Loucy (cell line): ENCODE results near the gene XRN2.

Experiments used
- H2AFZ ChIP-seq: fragments of 200-600 bp; sonication (generic); 2 replicates; pipeline ENCODE4 v1.6.0; 2016; ENCODE audit warnings: antibody characterized with exemption, mild to moderate bottlenecking, low read length, moderate library complexity
- H3F3A ChIP-seq: fragments of 200-600 bp; 2 replicates; pipeline ENCODE4 v1.6.0; 2016; ENCODE audit warnings: antibody characterized with exemption, low read depth, mild to moderate bottlenecking
- H3K27me3 ChIP-seq: fragments of 200-600 bp; sonication (generic); 2 replicates; pipeline ENCODE4 v1.6.1; 2014; ENCODE audit warnings: low read length, mild to moderate bottlenecking; ENCODE audit not compliant: insufficient read depth, poor library complexity, severe bottlenecking
- H3K36me3 ChIP-seq: fragments of 200-600 bp; sonication (generic); 2 replicates; pipeline ENCODE4 v1.6.1; 2016; ENCODE audit warnings: low read length; ENCODE audit not compliant: insufficient read depth
- H3K4me1 ChIP-seq: fragments of 200-600 bp; sonication (generic); 2 replicates; pipeline ENCODE4 v1.5.1; 2014; ENCODE audit warnings: low read length, mild to moderate bottlenecking; ENCODE audit not compliant: insufficient read depth, poor library complexity, severe bottlenecking
- H3K4me2 ChIP-seq: fragments of 200-600 bp; sonication (generic); 2 replicates; pipeline ENCODE4 v1.6.0; 2014; ENCODE audit warnings: antibody characterized with exemption, low read length, low read depth, mild to moderate bottlenecking; ENCODE audit not compliant: poor library complexity, severe bottlenecking
- H3K4me3 ChIP-seq: fragments of 200-600 bp; sonication (generic); 2 replicates; pipeline ENCODE4 v1.5.1; 2014; ENCODE audit warnings: low read length, mild to moderate bottlenecking, mixed read lengths; ENCODE audit not compliant: poor library complexity, severe bottlenecking
- H3K79me2 ChIP-seq: fragments of 200-600 bp; sonication (generic); 2 replicates; pipeline ENCODE4 v1.6.1; 2014; ENCODE audit warnings: low read length; ENCODE audit not compliant: insufficient read depth
- H3K9ac ChIP-seq: fragments of 200-600 bp; sonication (generic); 2 replicates; pipeline ENCODE4 v1.6.0; 2014; ENCODE audit warnings: mild to moderate bottlenecking, low read depth, low read length, moderate library complexity; ENCODE audit not compliant: poor library complexity, severe bottlenecking
- H3K9me2 ChIP-seq: fragments of 200-600 bp; sonication (generic); replicated peaks from 2 replicates; pipeline ENCODE4 v1.6.1; 2016; ENCODE audit warnings: low read depth, low read length, mixed read lengths
- H3K9me3 ChIP-seq: fragments of 200-600 bp; sonication (generic); 2 replicates; pipeline ENCODE4 v1.6.1; 2014; ENCODE audit warnings: mild to moderate bottlenecking, antibody characterized with exemption, low read length, low read depth; ENCODE audit not compliant: insufficient read depth
- H4K20me1 ChIP-seq: fragments of 200-600 bp; sonication (generic); 2 replicates; pipeline ENCODE4 v1.6.0; 2014; ENCODE audit warnings: antibody characterized with exemption, low read length, mild to moderate bottlenecking; ENCODE audit not compliant: insufficient read depth, poor library complexity, severe bottlenecking
- CTCF ChIP-seq: fragments of 200-600 bp; sonication (generic); conservative IDR thresholded peaks from 2 replicates; pipeline ENCODE4 v1.5.1; 2014; ENCODE audit warnings: mild to moderate bottlenecking, antibody characterized with exemption, low read length
- EZH2phosphoT487 ChIP-seq: fragments of 200-600 bp; IDR thresholded peaks from 2 replicates; pipeline ENCODE4 v1.6.1; 2018; ENCODE audit warnings: antibody characterized with exemption, mild to moderate bottlenecking, moderate library complexity, borderline replicate concordance

Gene XRN2

GRCh38 chr20:21309678-21310467 lies 6.7 kb downstream of the XRN2 start:
- Histone ChIP-seq H3K4me2 (peak overlapping the region; percentile 55), H4K20me1 (peaks cover 71% of the 10 kb centered on the region), H3K79me2 (peaks cover 76% of the 10 kb centered on the region)

GRCh38 chr20:21312813-21313474 lies 9.8 kb downstream of the XRN2 start:
- Histone ChIP-seq H3K9me3 (no peaks in the 10 kb centered on the region), H3K4me1 (peaks cover 60% of the 10 kb centered on the region), H3F3A (no peaks in the 10 kb centered on the region), H3K4me3 (peak overlapping the region; percentile 14), H3K4me2 (peak overlapping the region; percentile 55), H3K27me3 (no peaks in the 10 kb centered on the region), H3K9me2 (no peaks in the 10 kb centered on the region), H2AFZ (no peak overlapping the region), H3K9ac (no peak overlapping the region), H4K20me1 (peaks cover 92% of the 10 kb centered on the region), H3K36me3 (no peaks in the 10 kb centered on the region), H3K79me2 (peaks cover 100% of the 10 kb centered on the region)
- TF ChIP-seq CTCF (no peak), EZH2phosphoT487 (no peak)

More at GRCh38 chr20:21309678-21310467, 6.7 kb downstream of the XRN2 start:
- no peaks in the 10 kb centered on the region for H3K27me3 ChIP-seq
- H2AFZ ChIP-seq, result no peak overlapping the region
- H3K9me3 ChIP-seq, result no peaks in the 10 kb centered on the region
- H3K4me3 ChIP-seq, result peak overlapping the region; percentile 56
- TF ChIP-seq EZH2phosphoT487, result no peak
- peak overlapping the region; percentile 17 for H3K9ac ChIP-seq
- peaks cover 49% of the 10 kb centered on the region for H3K4me1 ChIP-seq
- no peaks in the 10 kb centered on the region for H3K36me3 ChIP-seq
- H3K9me2 ChIP-seq, result no peaks in the 10 kb centered on the region
- H3F3A ChIP-seq, result no peaks in the 10 kb centered on the region

- peak overlapping the region; percentile 55 for H3K4me2 ChIP-seq
- H3K9me3 ChIP-seq, result no peaks in the 10 kb centered on the region
- H3K4me1 ChIP-seq, result peaks cover 44% of the 10 kb centered on the region
- peaks cover 92% of the 10 kb centered on the region for H4K20me1 ChIP-seq
- H3K36me3 ChIP-seq, result no peaks in the 10 kb centered on the region
- no peak overlapping the region for H3K4me3 ChIP-seq
- no peak overlapping the region for H3K9ac ChIP-seq
- no peaks in the 10 kb centered on the region for H3F3A ChIP-seq
- H2AFZ ChIP-seq, result no peak overlapping the region
- H3K79me2 ChIP-seq, result peaks cover 100% of the 10 kb centered on the region
- TF ChIP-seq CTCF (no peak), EZH2phosphoT487 (no peak)
- H3K27me3 ChIP-seq, result no peaks in the 10 kb centered on the region
- H3K9me2 ChIP-seq, result no peaks in the 10 kb centered on the region
Measured at GRCh38 chr20:21315138-21315537, 12.0 kb downstream of the XRN2 start.
